ENCODE data around the gene F13A1. TPM values are rescaled to one million over a fixed set of nuclear protein-coding genes. Genes with fewer than 3 reads are reported as not detected.

F13A1 gene
- total RNA-seq, 4 donors from 2014 or later: 28.8 to 303 (median 117) TPM

DNA sequence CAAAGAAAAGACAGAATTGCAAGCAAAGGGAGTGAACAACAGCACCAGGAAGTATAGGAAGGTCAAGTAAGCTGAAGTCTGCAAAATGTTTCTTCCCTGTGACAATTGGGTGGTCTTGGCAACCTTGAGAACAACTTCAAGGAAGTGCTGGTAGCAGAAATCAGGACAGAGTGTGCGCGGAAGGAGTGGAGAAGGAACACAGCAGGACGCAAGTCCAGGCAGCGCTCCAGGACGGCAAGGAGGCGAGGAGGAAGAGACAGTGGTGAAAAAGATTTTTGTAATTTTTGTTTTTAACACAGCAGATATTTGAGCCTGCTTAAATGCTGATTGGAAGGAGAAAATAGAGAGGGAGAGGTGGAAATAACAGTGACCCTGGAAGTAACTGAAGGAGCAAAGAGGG, 141.7 kb downstream of the F13A1 start:
- Histone ChIP-seq H3K4me3 (no peak overlapping the region), H3K4me1 (no peaks in the 10 kb centered on the region), H3K27me3 (peaks cover 7% of the 10 kb centered on the region), H3K9me3 (no peaks in the 10 kb centered on the region), H3K27ac (no peak overlapping the region), H3K36me3 (no peaks in the 10 kb centered on the region)
- WGBS, 2 donors (ENCODE audit: low coverage in 1 of 2): 55 to 64% methylated on average over 6 of the region's 6 CpGs
- no peak for ATAC-seq
- TF ChIP-seq POLR2AphosphoS5 (IDR thresholded peaks at IDR 0.05) (no peak), EP300 (IDR thresholded peaks at IDR 0.05) (no peak), POLR2A (IDR thresholded peaks at IDR 0.05) (no peak)
- TF ChIP-seq, protein P1, sequence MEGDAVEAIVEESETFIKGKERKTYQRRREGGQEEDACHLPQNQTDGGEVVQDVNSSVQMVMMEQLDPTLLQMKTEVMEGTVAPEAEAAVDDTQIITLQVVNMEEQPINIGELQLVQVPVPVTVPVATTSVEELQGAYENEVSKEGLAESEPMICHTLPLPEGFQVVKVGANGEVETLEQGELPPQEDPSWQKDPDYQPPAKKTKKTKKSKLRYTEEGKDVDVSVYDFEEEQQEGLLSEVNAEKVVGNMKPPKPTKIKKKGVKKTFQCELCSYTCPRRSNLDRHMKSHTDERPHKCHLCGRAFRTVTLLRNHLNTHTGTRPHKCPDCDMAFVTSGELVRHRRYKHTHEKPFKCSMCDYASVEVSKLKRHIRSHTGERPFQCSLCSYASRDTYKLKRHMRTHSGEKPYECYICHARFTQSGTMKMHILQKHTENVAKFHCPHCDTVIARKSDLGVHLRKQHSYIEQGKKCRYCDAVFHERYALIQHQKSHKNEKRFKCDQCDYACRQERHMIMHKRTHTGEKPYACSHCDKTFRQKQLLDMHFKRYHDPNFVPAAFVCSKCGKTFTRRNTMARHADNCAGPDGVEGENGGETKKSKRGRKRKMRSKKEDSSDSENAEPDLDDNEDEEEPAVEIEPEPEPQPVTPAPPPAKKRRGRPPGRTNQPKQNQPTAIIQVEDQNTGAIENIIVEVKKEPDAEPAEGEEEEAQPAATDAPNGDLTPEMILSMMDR (IDR thresholded peaks at IDR 0.05): no peak

- no peak for TF ChIP-seq POLR2AphosphoS5 (IDR thresholded peaks at IDR 0.05)
- no peak for TF ChIP-seq EP300 (IDR thresholded peaks at IDR 0.05)
- TF ChIP-seq, protein P1 (IDR thresholded peaks at IDR 0.05): no peak
- TF ChIP-seq POLR2A (IDR thresholded peaks at IDR 0.05): no peak
- no peak overlapping the region for H3K27ac ChIP-seq
- peaks cover 8% of the 10 kb centered on the region for H3K27me3 ChIP-seq
- H3K9me3 ChIP-seq: no peaks in the 10 kb centered on the region
- no peak for ATAC-seq
- H3K4me1 ChIP-seq: no peaks in the 10 kb centered on the region
- WGBS, 2 donors (ENCODE audit: low coverage in 1 of 2): 52 to 100% methylated on average over 1 to 4 of the region's 4 CpGs
- no peaks in the 10 kb centered on the region for H3K36me3 ChIP-seq
- no peak overlapping the region for H3K4me3 ChIP-seq
Measured at GRCh38 chr6:6177754-6178153, 142.7 kb downstream of the F13A1 start.

DNA sequence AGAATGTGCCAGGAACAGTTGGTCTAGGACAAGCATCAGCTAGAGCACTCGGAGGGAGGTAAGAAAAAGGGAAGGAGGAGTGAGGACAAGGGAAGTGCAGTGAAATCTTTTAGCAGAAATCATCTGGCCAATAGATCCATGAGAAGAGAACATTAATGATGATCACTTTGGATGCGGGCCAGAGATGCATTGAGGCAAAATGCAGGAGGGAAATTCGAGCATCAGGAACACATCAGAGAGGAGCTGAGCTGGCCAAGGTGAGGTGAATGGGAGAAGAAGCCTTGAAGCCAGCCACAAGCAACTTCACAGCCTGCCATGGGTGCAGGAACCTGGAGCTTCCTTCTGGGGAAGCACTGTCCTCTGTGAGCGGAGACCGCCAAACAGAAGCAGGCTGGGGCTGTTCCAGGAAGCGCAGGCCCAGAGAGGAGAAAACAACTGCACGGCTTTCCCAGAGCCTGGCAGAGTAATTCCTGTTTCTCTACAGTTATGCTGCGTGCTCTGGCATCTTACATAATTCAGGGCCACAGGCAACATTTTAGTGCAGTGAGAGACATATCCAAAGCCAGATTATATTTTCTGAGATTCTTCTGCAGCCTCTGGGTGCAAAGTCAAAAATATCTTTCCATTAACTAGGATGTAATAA, 143.8 kb downstream of the F13A1 start:
- H3K4me3 ChIP-seq: no peak overlapping the region
- TF ChIP-seq, protein P1 (IDR thresholded peaks at IDR 0.05): no peak
- TF ChIP-seq POLR2AphosphoS5 (IDR thresholded peaks at IDR 0.05) (no peak), POLR2A (IDR thresholded peaks at IDR 0.05) (no peak), EP300 (IDR thresholded peaks at IDR 0.05) (no peak)
- 53 to 57% methylated on average over 6 to 8 of the region's 8 CpGs for WGBS, 2 donors (ENCODE audit: low coverage in 1 of 2)
- no peak for ATAC-seq
- no peaks in the 10 kb centered on the region for H3K9me3 ChIP-seq
- peaks cover 4% of the 10 kb centered on the region for H3K27me3 ChIP-seq
- no peaks in the 10 kb centered on the region for H3K36me3 ChIP-seq
- H3K4me1 ChIP-seq: no peaks in the 10 kb centered on the region
- no peak overlapping the region for H3K27ac ChIP-seq

DNA sequence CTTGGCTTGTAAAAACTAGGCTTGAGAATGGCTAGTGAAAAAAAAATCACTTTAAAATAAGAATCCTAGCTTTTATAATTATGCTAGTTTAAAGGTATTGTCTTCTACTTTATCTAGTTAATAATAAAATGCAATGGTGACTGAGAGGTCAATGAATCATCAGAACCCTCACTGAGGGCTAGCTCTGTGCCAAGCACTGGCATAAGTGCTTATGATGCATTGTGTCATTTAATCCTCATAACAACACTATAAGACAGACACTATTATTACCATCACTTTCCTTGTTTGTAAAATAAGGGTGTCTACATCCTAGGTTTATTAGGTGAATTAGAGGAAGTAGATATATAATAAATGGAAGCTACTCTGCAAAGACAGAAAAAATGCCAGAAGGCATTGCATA, 144.3 kb downstream of the F13A1 start:
- Histone ChIP-seq H3K4me3 (no peak overlapping the region), H3K36me3 (no peaks in the 10 kb centered on the region), H3K4me1 (no peaks in the 10 kb centered on the region), H3K9me3 (no peaks in the 10 kb centered on the region), H3K27me3 (peaks cover 4% of the 10 kb centered on the region), H3K27ac (no peak overlapping the region)
- ATAC-seq: no peak
- TF ChIP-seq POLR2AphosphoS5 (IDR thresholded peaks at IDR 0.05): no peak
- no peak for TF ChIP-seq EP300 (IDR thresholded peaks at IDR 0.05)
- TF ChIP-seq, protein P1 (IDR thresholded peaks at IDR 0.05): no peak
- no peak for TF ChIP-seq POLR2A (IDR thresholded peaks at IDR 0.05)

GRCh38 chr6:6169141-6169540, 151.3 kb downstream of the F13A1 start:
- H3K9me3 ChIP-seq: no peaks in the 10 kb centered on the region
- H3K27me3 ChIP-seq: peaks cover 4% of the 10 kb centered on the region
- no CpG with 5 or more reads among the region's 1 CpG for WGBS, 2 donors (ENCODE audit: low coverage in 1 of 2)
- no peaks in the 10 kb centered on the region for H3K4me1 ChIP-seq
- no peak overlapping the region for H3K4me3 ChIP-seq
- no peak for ATAC-seq
- TF ChIP-seq, protein P1 (IDR thresholded peaks at IDR 0.05): no peak
- no peak for TF ChIP-seq POLR2A (IDR thresholded peaks at IDR 0.05)
- TF ChIP-seq EP300 (IDR thresholded peaks at IDR 0.05): no peak
- TF ChIP-seq POLR2AphosphoS5 (IDR thresholded peaks at IDR 0.05): no peak
- H3K27ac ChIP-seq: no peak overlapping the region
- H3K36me3 ChIP-seq: no peaks in the 10 kb centered on the region

Data from gastroesophageal sphincter (tissue), 4 donors.